Prostate gland (tissue), 2 donors: ENCODE measurements around the gene LRBA. TPM values are rescaled to one million over a fixed set of nuclear protein-coding genes. Genes with fewer than 3 reads are reported as not detected.

Experiments
- DNase-seq: peaks from one replicate; pipeline ENCODE4 v3.0.0-alpha.2; 2019; ENCODE audit warnings: low spot score
- H3K27ac ChIP-seq, 2 donors: fragments of 200-600 bp; sonication (generic); 2 replicates each; pipeline ENCODE4 v1.5.1; 2017 to 2019
- H3K27me3 ChIP-seq: fragments of 200-600 bp; sonication (generic); replicated peaks from 2 replicates; pipeline ENCODE4 v1.5.1; 2019; ENCODE audit not compliant: insufficient read depth
- H3K36me3 ChIP-seq, 2 donors: fragments of 200-600 bp; sonication (generic); 1 replicate in 1 of 2; 2 replicates in 1 of 2; pipeline versions ENCODE4 v1.5.1 to v1.8.1; 2017 to 2019
- H3K4me1 ChIP-seq: fragments of 200-600 bp; sonication (generic); replicated peaks from 2 replicates; pipeline ENCODE4 v1.5.1; 2019
- H3K4me3 ChIP-seq, 2 donors: fragments of 200-600 bp; sonication (generic); 2 replicates each; pipeline ENCODE4 v1.5.1; 2017 to 2019
- H3K9me3 ChIP-seq: fragments of 200-600 bp; sonication (generic); 2 replicates; pipeline ENCODE4 v1.5.1; 2017
- POLR2A ChIP-seq: fragments of 450-650 bp; IDR thresholded peaks from one replicate; pipeline ENCODE4 v1.6.1; 2016; ENCODE audit warnings: antibody characterized with exemption, mild to moderate bottlenecking
- POLR2AphosphoS5 ChIP-seq: sonication (generic); formaldehyde crosslinking; IDR thresholded peaks from one replicate; pipeline ENCODE4 v1.6.1; 2017; ENCODE audit warnings: antibody characterized with exemption
- WGBS: methylation state at CpG from one replicate; pipeline ENCODE4 v1.1.5; 2018; 5-methylcytosine and 5-hydroxymethylcytosine counted together
- intact Hi-C: fragments of 100-400 bp; cut with DNase I; formaldehyde crosslinking; loops from one replicate; pipeline ENCODE4 v1.14.2; 2022
- total RNA-seq, 2 donors: library from RNA; depleted of rRNA; stranded (reverse); fragments of >200 nt; gene quantifications; one replicate each; pipeline ENCODE4 v1.1.0, GENCODE V29; 2016
- TF ChIP-seq, protein P1 (sequence below), 4 experiments: fragments of 200-600 bp in 2 of 4; fragments of 450-650 bp in 2 of 4; sonication (generic) in 2 of 4; IDR thresholded peaks; 1 replicate in 3 of 4; 2 replicates in 1 of 4; pipeline ENCODE4 v1.5.1; 2016 to 2019; ENCODE audit warnings: antibody characterized with exemption in 4 of 4, mild to moderate bottlenecking in 2 of 4, moderate library complexity in 2 of 4

The LRBA gene
- total RNA-seq, 2 donors from 2014 or later: 69.8 to 79.8 TPM

DNA sequence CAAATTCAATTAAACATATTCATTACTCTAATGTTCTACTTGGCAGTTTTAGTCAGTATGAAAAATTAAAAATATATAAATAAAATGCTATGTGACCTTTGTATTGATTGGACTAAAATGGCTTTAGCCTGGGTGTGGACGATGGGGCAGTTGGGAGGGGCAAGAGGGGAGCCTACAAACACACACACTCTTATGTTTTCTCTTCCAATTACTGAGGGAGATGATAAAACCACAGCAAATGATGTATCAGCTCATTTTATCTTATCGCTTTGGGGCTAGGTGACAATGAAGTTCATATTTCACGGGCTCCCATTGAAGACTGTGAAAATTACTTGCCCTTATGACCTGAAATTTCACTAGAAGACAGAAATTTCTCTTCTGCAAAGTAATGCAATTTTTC lies 517.5 kb downstream of the LRBA start:
- no peaks in the 10 kb centered on the region for H3K36me3 ChIP-seq

DNA sequence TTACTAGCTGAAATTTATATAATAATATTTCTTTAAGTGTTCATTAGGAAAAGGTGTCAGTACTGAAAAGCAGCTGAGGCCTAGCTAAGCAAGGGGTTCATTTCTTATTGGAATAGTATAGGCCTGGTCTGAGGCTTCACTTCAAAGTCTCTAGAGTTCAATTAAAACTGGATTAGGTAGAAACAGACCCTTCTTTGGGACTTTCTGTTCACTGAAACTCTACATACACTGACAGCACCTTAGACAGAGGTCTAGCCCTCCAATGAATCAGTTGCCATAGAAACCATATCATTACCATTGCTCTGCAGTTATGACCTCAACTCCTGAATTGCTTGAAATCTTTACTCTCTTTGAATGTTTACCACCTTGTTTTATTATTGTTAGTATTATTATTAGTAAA lies 519.5 kb downstream of the LRBA start:
- intact Hi-C loops: no loop called here
- no peak for TF ChIP-seq POLR2AphosphoS5
- TF ChIP-seq, protein P1, sequence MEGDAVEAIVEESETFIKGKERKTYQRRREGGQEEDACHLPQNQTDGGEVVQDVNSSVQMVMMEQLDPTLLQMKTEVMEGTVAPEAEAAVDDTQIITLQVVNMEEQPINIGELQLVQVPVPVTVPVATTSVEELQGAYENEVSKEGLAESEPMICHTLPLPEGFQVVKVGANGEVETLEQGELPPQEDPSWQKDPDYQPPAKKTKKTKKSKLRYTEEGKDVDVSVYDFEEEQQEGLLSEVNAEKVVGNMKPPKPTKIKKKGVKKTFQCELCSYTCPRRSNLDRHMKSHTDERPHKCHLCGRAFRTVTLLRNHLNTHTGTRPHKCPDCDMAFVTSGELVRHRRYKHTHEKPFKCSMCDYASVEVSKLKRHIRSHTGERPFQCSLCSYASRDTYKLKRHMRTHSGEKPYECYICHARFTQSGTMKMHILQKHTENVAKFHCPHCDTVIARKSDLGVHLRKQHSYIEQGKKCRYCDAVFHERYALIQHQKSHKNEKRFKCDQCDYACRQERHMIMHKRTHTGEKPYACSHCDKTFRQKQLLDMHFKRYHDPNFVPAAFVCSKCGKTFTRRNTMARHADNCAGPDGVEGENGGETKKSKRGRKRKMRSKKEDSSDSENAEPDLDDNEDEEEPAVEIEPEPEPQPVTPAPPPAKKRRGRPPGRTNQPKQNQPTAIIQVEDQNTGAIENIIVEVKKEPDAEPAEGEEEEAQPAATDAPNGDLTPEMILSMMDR (IDR thresholded peaks at IDR 0.05): no peak
- no peak for TF ChIP-seq POLR2A
- no peaks in the 10 kb centered on the region for H3K36me3 ChIP-seq
- no peaks in the 10 kb centered on the region for H3K27me3 ChIP-seq
- H3K27ac ChIP-seq: no peak overlapping the region
- DNase-seq: no peak
- no peaks in the 10 kb centered on the region for H3K9me3 ChIP-seq
- no peak overlapping the region for H3K4me3 ChIP-seq
- no peaks in the 10 kb centered on the region for H3K4me1 ChIP-seq

More for the DNA sequence above, 517.5 kb downstream of the LRBA start:
- TF ChIP-seq POLR2AphosphoS5 (no peak), POLR2A (no peak)
- TF ChIP-seq, protein P1 (IDR thresholded peaks at IDR 0.05): no peak
- no peak for DNase-seq
- intact Hi-C loops: no loop called here
- Histone ChIP-seq H3K4me3 (no peak overlapping the region), H3K27me3 (no peaks in the 10 kb centered on the region), H3K9me3 (no peaks in the 10 kb centered on the region), H3K4me1 (no peaks in the 10 kb centered on the region), H3K27ac (no peak overlapping the region)
- WGBS: 95% methylated on average over 3 of the region's 3 CpGs

DNA sequence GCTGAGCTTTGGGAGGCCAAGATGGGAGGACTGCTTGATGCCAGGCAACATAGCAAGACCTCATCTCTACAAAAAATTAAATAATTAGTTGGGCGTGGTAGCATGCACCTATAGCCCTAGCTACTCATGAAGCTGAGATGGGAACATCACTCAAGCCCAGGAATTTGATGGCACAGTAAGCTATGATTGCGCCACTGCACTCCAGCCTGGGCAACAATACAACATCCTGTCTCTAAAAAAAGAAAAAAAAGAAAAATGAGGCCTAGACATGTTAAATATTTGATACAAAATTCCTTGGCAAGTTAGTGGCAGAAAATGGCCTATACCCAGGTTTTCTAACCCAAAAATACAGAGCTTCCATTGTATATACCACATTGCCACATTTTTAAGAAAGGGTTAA lies 521.2 kb downstream of the LRBA start:
- Histone ChIP-seq H3K4me1 (no peaks in the 10 kb centered on the region), H3K36me3 (no peaks in the 10 kb centered on the region), H3K4me3 (no peak overlapping the region), H3K27ac (no peak overlapping the region), H3K27me3 (no peaks in the 10 kb centered on the region), H3K9me3 (no peaks in the 10 kb centered on the region)
- no peak for DNase-seq
- WGBS: 98% methylated on average over 2 of the region's 2 CpGs
- intact Hi-C loops: no loop called here
- TF ChIP-seq, protein P1 (IDR thresholded peaks at IDR 0.05): no peak
- TF ChIP-seq POLR2AphosphoS5: no peak
- no peak for TF ChIP-seq POLR2A

DNA sequence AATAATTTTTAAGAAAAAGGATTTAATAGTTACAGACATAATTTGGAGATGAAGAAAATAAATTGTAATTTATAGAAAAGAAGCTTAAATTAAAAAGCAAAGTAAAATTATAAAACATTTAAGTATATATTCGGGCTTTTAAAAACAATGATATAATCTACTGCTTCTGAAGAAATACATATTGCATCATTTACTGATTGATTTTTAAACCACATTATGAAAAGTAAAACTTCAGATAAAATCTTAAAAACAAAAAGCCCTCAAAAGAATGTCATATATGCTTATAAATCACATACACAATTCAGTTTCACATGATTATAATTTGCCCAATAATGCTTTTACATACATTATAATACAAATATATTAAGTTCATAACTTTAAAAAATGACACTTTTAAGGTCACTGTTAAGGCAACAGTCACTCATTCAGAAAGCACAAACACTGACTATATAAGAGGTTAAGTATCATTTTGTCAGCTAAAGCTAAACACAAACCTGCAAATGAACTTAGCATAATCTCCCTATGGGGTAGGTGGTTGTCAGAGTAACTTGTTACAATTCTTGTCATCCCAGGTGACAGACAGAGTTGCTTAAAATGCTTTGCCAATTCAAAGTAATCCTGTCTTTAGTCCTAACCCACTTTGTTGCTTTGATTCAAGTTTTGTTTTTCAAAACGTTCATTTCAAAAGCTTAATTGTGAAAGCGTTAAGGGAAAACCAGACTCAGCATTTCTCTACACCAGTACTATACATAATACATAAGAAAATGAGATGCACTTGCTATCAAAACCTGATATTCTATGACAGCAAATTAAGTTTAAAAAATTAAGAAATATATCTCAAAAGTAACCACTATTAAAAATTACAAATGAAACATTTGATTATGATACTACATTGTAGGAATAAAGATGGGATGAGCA lies 523.7 kb downstream of the LRBA start:
- intact Hi-C loops: no loop called here
- H3K27ac ChIP-seq: no peak overlapping the region
- TF ChIP-seq, protein P1 (IDR thresholded peaks at IDR 0.05): no peak
- no peak for TF ChIP-seq POLR2AphosphoS5
- no peak for TF ChIP-seq POLR2A

DNA sequence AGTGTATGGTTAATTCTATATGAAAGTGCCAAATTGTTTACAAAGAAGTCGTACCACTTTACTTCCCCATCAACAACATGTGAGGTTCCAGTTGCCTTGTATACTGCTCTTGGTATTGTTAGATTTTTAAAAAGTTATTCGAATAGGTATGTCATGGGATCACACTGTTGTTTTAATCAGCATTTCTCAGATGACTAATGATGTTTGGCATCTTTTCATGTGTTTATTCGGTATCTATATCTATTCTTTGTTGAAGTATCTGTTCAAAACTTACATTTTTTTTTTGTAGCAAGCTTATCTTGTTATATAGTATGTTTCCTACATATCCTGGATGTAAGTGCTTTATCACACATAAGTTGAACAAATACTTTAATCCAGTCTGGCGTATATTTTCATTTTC lies 532.5 kb downstream of the LRBA start:
- no peak overlapping the region for H3K27ac ChIP-seq
- 95% methylated on average over 4 of the region's 4 CpGs for WGBS
- DNase-seq: no peak

More for the DNA sequence above, 523.7 kb downstream of the LRBA start:
- 62% methylated on average over 3 of the region's 3 CpGs for WGBS
- no peaks in the 10 kb centered on the region for H3K4me1 ChIP-seq
- no peaks in the 10 kb centered on the region for H3K36me3 ChIP-seq
- H3K4me3 ChIP-seq: no peak overlapping the region
- no peaks in the 10 kb centered on the region for H3K27me3 ChIP-seq
- DNase-seq: no peak
- no peaks in the 10 kb centered on the region for H3K9me3 ChIP-seq

More for the DNA sequence above, 532.5 kb downstream of the LRBA start:
- TF ChIP-seq POLR2AphosphoS5 (no peak), POLR2A (no peak)
- TF ChIP-seq, protein P1 (IDR thresholded peaks at IDR 0.05): no peak
- H3K36me3 ChIP-seq: no peaks in the 10 kb centered on the region
- H3K4me3 ChIP-seq: no peak overlapping the region
- no peaks in the 10 kb centered on the region for H3K27me3 ChIP-seq
- H3K9me3 ChIP-seq: no peaks in the 10 kb centered on the region
- intact Hi-C loops: no loop called here
- H3K4me1 ChIP-seq: no peaks in the 10 kb centered on the region
